ENCODE measurements around the gene KIF2A. TPM values are rescaled to one million over a fixed set of nuclear protein-coding genes. Genes with fewer than 3 reads are reported as not detected.

The KIF2A gene
- total and polyA plus RNA-seq, 4 donors, result 3.8 to 17.5 (median 6.8) TPM

GRCh38 chr5:62299600-62299999, 6.4 kb upstream of the KIF2A start (continued):
- no peak for TF ChIP-seq REST (IDR thresholded peaks at IDR 0.05)
- TF ChIP-seq ATF3 (IDR thresholded peaks at IDR 0.05), result no peak
- TF ChIP-seq YY1 (IDR thresholded peaks at IDR 0.05), result no peak
- TF ChIP-seq HNF4G (IDR thresholded peaks at IDR 0.05), result no peak

DNA sequence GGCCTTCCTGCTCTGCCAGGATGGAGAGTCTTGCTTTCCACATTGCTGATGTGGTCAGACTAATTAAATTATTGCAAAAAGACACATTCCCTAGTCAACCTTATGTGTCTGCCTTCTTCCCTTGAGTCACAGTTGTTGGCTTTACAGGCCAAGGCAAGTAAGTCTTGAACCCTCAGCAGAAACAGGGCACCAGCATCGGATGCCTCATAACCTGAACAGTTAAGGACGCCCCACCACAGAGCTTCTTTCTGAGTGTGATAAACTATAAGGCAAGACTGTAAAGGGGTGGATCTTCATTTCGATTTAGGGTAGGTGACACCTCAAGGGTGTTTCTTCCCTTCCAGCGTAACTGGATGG, 670 bp upstream of the KIF2A start:
- no peak for TF ChIP-seq JUND (IDR thresholded peaks at IDR 0.05)
- no peak for TF ChIP-seq RXRA (IDR thresholded peaks at IDR 0.05)
- no peak for TF ChIP-seq TAF1 (conservative IDR thresholded peaks at IDR 0.05)
- no peak for TF ChIP-seq HNF4A (conservative IDR thresholded peaks at IDR 0.05)
- TF ChIP-seq RAD21 (IDR thresholded peaks at IDR 0.05), result no peak
- no peak for TF ChIP-seq EGR1 (IDR thresholded peaks at IDR 0.05; ENCODE audit: low read depth in 2 of 2)
- no peak for TF ChIP-seq FOXA1 (IDR thresholded peaks at IDR 0.05)
- TF ChIP-seq ATF3 (IDR thresholded peaks at IDR 0.05), result no peak
- no peak for TF ChIP-seq MAX (IDR thresholded peaks at IDR 0.05)
- no peak for TF ChIP-seq SP1 (IDR thresholded peaks at IDR 0.05)
- TF ChIP-seq, protein P1, sequence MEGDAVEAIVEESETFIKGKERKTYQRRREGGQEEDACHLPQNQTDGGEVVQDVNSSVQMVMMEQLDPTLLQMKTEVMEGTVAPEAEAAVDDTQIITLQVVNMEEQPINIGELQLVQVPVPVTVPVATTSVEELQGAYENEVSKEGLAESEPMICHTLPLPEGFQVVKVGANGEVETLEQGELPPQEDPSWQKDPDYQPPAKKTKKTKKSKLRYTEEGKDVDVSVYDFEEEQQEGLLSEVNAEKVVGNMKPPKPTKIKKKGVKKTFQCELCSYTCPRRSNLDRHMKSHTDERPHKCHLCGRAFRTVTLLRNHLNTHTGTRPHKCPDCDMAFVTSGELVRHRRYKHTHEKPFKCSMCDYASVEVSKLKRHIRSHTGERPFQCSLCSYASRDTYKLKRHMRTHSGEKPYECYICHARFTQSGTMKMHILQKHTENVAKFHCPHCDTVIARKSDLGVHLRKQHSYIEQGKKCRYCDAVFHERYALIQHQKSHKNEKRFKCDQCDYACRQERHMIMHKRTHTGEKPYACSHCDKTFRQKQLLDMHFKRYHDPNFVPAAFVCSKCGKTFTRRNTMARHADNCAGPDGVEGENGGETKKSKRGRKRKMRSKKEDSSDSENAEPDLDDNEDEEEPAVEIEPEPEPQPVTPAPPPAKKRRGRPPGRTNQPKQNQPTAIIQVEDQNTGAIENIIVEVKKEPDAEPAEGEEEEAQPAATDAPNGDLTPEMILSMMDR (IDR thresholded peaks at IDR 0.05; ENCODE audit: low read depth, low read length, missing input control), result no peak
- Histone ChIP-seq H3K27me3 (ENCODE audit: control insufficient read depth in 4 of 4, insufficient read depth in 4 of 4, low read length in 3 of 4) (no peaks in the 10 kb centered on the region), H3K9ac (ENCODE audit: low read depth in 1 of 2, low read length in 2 of 2) (peak overlapping the region; percentile 71 to 79), H3K4me3 (ENCODE audit: low read depth in 1 of 3, low read length in 3 of 3) (peak overlapping the region; percentile 84 to 93 (median 87)), H3K4me1 (ENCODE audit: control insufficient read depth in 4 of 4, insufficient read depth in 4 of 4, low read length in 3 of 4) (peaks cover 0 to 14% (median 2%) of the 10 kb centered on the region in 4 donors), H3K27ac (ENCODE audit: low read depth in 1 of 2, low read length in 2 of 2) (peak overlapping the region; percentile 20 to 92), H3K9me3 (ENCODE audit: control insufficient read depth in 4 of 4, low read length in 3 of 4) (no peaks in the 10 kb centered on the region), H3K36me3 (ENCODE audit: control insufficient read depth in 4 of 4, insufficient read depth in 3 of 4, low read depth in 1 of 4, low read length in 3 of 4) (no peaks in the 10 kb centered on the region)
- 54% methylated on average over 4 of the region's 4 CpGs for WGBS
- DNase-seq (ENCODE audit: low spot score), result no peak

DNA sequence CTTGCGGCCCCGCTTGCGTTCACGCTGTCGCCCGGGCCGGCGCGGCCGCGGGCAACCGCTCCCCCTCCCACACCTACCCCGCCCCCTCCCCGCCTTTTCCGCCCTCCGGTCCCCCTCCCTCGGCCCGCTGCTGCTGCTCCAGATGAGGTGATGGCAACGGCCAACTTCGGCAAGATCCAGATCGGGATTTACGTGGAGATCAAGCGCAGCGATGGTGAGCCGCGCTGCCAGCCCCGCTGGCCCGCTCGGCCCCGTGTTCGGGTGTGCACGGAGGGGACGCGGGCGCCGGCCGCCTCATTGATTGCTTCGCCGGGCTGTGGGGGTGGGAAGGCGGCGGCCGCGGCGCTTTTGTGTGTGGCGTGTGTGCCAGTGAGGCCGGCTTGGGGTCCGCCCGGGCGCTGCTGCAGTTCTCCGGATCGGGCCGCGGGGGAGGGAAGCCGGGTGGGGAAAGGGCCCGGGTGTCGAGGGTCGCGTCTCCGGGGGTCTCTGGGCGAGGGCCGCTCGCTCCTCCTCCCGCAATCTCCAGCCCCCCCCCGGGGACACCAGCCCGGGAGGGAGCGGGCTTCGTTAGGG, 403 bp downstream of the KIF2A start:
- peak overlapping the region; percentile 75 to 92 for H3K27ac ChIP-seq (ENCODE audit: low read depth in 1 of 2, low read length in 2 of 2)
- peak overlapping the region; percentile 84 to 93 (median 87) for H3K4me3 ChIP-seq (ENCODE audit: low read depth in 1 of 3, low read length in 3 of 3)
- H3K4me1 ChIP-seq (ENCODE audit: control insufficient read depth in 4 of 4, insufficient read depth in 4 of 4, low read length in 3 of 4), result peaks cover 0 to 14% (median 2%) of the 10 kb centered on the region in 4 donors
- H3K36me3 ChIP-seq (ENCODE audit: control insufficient read depth in 4 of 4, insufficient read depth in 3 of 4, low read depth in 1 of 4, low read length in 3 of 4), result no peaks in the 10 kb centered on the region
- under 1% methylated on average over 67 of the region's 67 CpGs for WGBS
- DNase-seq (ENCODE audit: low spot score), result no peak
- H3K27me3 ChIP-seq (ENCODE audit: control insufficient read depth in 4 of 4, insufficient read depth in 4 of 4, low read length in 3 of 4), result no peaks in the 10 kb centered on the region
- no peaks in the 10 kb centered on the region for H3K9me3 ChIP-seq (ENCODE audit: control insufficient read depth in 4 of 4, low read length in 3 of 4)
- peak overlapping the region; percentile 38 to 58 for H3K9ac ChIP-seq (ENCODE audit: low read depth in 1 of 2, low read length in 2 of 2)
- no peak for TF ChIP-seq JUND (IDR thresholded peaks at IDR 0.05)
- TF ChIP-seq REST (IDR thresholded peaks at IDR 0.05), result no peak
- TF ChIP-seq, protein P1 (IDR thresholded peaks at IDR 0.05; ENCODE audit: low read depth, low read length, missing input control), result no peak
- TF ChIP-seq ZBTB33 (IDR thresholded peaks at IDR 0.05), result no peak
- TF ChIP-seq RAD21 (IDR thresholded peaks at IDR 0.05), result no peak

Data from liver (tissue), 9 donors.